Measurements from ENCODE around the gene IMMP2L.

Gene IMMP2L

DNA sequence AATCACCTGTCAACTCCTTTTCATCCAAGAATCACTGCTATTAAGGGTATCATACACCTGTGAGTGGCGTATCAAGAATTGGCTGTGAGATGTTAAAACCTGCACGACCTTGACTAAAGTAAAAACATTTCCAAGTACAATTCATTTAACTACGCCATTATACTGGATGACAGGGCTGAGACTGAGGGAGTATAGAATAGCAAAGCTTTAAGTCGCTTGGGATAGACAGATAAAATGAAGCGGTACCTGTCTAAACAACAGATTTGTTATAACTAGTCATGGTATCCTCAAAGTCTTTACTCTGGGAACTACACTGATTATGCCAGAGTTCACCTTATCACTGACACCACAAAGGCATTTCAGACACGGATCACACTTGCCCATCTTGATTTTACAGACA, 837.5 kb downstream of the IMMP2L start:
- DNase-seq (ENCODE audit: extremely low read depth, low read depth) = no peak
- TF ChIP-seq, protein P1, sequence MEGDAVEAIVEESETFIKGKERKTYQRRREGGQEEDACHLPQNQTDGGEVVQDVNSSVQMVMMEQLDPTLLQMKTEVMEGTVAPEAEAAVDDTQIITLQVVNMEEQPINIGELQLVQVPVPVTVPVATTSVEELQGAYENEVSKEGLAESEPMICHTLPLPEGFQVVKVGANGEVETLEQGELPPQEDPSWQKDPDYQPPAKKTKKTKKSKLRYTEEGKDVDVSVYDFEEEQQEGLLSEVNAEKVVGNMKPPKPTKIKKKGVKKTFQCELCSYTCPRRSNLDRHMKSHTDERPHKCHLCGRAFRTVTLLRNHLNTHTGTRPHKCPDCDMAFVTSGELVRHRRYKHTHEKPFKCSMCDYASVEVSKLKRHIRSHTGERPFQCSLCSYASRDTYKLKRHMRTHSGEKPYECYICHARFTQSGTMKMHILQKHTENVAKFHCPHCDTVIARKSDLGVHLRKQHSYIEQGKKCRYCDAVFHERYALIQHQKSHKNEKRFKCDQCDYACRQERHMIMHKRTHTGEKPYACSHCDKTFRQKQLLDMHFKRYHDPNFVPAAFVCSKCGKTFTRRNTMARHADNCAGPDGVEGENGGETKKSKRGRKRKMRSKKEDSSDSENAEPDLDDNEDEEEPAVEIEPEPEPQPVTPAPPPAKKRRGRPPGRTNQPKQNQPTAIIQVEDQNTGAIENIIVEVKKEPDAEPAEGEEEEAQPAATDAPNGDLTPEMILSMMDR (IDR thresholded peaks at IDR 0.05; ENCODE audit: low read depth, low read length) = no peak

GRCh38 chr7:110721395-110721794, 840.9 kb downstream of the IMMP2L start:
- TF ChIP-seq, protein P1 (IDR thresholded peaks at IDR 0.05; ENCODE audit: low read depth, low read length) = no peak

DNA sequence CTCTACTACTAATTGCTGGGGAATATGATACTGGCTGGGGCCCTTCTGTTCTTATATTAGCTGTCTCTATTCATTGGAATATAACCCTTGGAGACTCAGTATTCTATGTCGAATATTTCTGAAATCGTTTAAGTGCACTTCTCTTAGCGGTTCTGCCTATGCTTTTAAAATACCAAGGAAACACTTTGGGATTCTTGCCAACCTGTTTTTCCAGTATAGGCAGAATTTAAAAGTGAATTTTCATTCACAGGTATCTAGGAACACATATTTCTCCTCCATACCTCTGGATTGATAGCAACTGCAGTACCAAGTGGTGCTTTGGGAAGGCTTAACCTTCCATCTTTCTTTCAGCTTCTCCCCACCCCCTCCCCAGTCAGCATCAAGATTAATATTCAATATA, 841.7 kb downstream of the IMMP2L start:
- no peak for DNase-seq (ENCODE audit: extremely low read depth, low read depth)
- TF ChIP-seq, protein P1 (IDR thresholded peaks at IDR 0.05; ENCODE audit: low read depth, low read length) = no peak

More at GRCh38 chr7:110721395-110721794, 840.9 kb downstream of the IMMP2L start:
- DNase-seq (ENCODE audit: extremely low read depth, low read depth) = no peak

DNA sequence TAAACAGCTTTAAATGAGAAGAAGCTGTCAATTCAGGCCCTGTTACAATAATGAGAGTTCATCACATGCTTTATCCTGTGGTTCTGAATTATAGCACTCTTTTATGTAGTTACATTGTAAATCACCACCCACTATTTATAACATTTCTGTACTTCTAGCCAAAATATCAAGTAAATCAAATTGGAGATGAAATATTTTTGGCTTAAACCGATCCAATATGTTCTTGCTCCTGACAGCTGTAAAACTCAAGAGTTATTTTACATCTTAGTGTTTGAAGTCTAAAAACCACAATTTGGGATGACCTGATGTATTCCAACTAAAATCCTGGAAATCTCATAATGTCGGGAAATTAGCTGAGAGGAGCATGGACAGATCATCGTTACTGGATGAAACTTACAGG, 842.6 kb downstream of the IMMP2L start:
- TF ChIP-seq, protein P1 (IDR thresholded peaks at IDR 0.05; ENCODE audit: low read depth, low read length) = no peak
- no peak for DNase-seq (ENCODE audit: extremely low read depth, low read depth)

- TF ChIP-seq, protein P1 (IDR thresholded peaks at IDR 0.05; ENCODE audit: low read depth, low read length) = no peak
- no peak for DNase-seq (ENCODE audit: extremely low read depth, low read depth)
These were observed 843.6 kb downstream of the IMMP2L start for GRCh38 chr7:110718503-110719205.

DNA sequence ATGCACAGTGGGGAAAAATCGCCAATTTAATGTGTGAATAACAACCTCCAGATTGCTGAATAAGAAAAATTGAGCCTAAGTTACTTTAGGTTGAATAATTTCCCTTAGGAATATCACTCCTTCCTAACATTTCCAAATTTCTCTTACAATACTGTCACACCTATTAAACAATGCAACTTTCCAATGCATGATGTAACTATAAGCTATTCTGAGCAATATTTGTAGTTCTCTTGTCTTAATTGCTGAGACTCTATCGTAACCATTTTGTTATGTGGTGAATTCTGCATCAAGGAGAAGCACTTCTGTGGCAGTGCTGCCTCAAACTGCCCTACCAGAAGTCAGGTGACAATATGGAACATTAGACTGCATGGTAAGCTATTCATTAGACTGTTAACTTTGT, 858.1 kb downstream of the IMMP2L start:
- TF ChIP-seq, protein P1 (IDR thresholded peaks at IDR 0.05; ENCODE audit: low read depth, low read length) = no peak
- no peak for DNase-seq (ENCODE audit: extremely low read depth, low read depth)

- no peak for DNase-seq (ENCODE audit: extremely low read depth, low read depth)
- TF ChIP-seq, protein P1 (IDR thresholded peaks at IDR 0.05; ENCODE audit: low read depth, low read length) = no peak
These were observed 863.7 kb downstream of the IMMP2L start for GRCh38 chr7:110698576-110698975.
